GM18520 (cell line): ENCODE results near the gene MYO5B.
"Not testable (repeated sequence)": the region's sequence is repeated elsewhere in the genome, so short reads cannot be mapped to it uniquely, and the experiment has no call there.

Source experiments
- ATAC-seq: cut with Tn5 transposase; IDR thresholded peaks from one replicate; pipeline ENCODE4 v1.9.1; 2021; ENCODE audit not compliant: unreplicated experiment

The MYO5B gene

GRCh38 chr18:49812286-49813068 lies 382.5 kb downstream of the MYO5B start:
- no peak for ATAC-seq

DNA sequence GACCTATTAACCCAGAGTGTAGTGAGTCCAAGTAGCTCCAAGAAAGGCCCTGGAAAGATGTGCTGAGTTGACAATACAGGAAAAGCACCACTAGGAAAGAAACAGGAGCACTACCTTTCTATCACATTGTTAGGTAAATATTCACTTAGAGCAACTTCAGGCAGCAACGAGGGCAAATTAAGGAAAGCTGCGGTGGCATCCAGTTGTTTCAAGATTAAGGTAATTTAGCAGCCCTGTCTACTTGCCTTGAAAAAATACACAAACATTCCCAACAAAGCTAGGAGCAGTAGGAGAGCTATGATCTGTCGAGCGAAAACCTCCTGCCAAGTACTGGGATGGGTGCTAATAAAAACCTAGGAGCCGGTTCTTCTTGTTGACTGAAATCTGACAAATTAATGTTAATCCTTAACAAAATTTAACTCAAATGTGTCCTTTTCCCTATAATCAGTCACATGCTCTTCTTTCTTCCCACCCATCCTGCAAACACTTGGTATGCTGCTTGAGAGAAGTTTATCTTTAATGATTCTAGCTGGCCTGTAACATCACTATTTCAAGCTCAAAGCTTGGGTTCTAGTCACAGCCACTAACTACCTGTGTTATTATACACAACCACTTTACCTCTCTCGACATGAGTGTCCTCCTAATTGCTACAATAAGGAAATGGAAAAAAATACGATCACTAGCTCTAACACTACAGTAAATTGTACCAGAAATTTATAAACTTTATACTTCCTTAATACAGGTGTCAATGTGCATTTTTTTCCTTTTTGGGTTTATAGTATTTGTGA lies 383.6 kb downstream of the MYO5B start:
- ATAC-seq, result no peak

GRCh38 chr18:49808553-49809191 lies 386.3 kb downstream of the MYO5B start:
- not testable (repeated sequence) for ATAC-seq

GRCh38 chr18:49804096-49804495 lies 390.9 kb downstream of the MYO5B start:
- no peak for ATAC-seq

GRCh38 chr18:49802623-49803022 lies 392.3 kb downstream of the MYO5B start:
- ATAC-seq, result no peak

GRCh38 chr18:49800491-49800890 lies 394.5 kb downstream of the MYO5B start:
- ATAC-seq, result not testable (repeated sequence)

DNA sequence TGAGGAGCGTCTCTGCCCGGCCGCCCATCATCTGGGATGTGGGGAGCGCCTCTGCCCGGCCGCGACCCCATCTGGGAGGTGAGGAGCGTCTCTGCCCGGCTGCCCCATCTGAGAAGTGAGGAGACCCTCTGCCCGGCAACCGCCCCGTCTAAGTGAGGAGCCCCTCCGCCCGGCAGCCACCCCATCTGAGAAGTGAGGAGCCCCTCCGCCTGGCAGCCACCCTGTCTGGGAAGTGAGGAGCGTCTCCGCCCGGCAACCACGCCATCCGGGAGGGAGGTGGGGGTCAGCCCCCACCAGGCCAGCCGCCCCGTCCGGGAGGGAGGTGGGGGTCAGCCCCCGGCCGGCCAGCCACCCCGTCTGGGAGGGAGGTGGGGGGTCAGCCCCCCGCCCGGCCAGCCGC lies 395.1 kb downstream of the MYO5B start:
- ATAC-seq, result not testable (repeated sequence)

DNA sequence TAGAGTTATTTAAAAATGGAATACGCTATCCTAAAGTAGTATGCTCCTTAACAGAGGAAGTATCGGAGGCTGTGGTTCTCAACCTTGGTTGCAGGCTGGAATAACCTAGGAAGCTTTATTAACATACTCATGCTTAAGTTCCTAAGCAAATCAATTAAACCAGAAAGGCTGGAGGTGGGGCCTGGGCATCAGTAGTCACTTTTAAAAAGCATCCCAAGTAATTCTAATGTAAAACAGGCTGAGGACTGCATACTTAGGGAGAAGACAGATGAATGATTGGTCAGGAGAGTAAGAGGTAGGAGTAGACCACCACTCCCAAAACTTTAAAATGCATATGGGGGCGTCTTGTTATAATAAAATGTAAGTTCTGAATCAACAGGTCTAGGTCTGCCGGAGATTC lies 396.9 kb downstream of the MYO5B start:
- ATAC-seq, result no peak

- ATAC-seq, result no peak
These were observed 399.1 kb downstream of the MYO5B start for GRCh38 chr18:49795612-49796552.

- ATAC-seq, result no peak
These were observed 400.2 kb downstream of the MYO5B start for GRCh38 chr18:49794743-49795142.

DNA sequence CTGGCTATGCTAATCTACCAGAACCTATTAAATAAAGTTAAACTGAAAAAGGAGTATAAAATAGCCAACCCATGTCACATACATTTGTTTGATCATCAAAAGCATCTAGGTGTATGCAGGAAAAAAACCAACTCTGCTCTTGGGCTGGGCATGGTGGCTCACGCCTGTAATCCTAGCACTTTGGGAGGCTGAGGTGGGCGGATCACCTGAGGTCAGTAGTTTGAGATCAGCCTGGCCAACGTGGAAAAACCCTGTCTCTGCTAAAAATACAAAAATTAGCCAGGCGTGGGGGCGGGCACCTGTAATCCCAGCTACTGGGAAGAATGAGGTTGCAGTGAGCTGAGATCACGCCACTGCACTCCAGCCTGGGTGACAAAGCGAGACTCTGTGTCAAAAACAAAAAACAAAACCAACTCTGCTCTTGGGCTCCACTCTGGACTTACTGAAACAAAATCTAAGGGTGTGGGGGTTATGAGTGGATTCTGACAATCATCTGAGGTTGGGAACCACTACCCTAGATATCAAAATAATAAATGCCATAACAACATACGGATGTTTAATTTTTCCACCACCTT lies 405.3 kb downstream of the MYO5B start:
- not testable (repeated sequence) for ATAC-seq

GRCh38 chr18:49788327-49788898 lies 406.5 kb downstream of the MYO5B start:
- ATAC-seq, result peak; percentile 65

DNA sequence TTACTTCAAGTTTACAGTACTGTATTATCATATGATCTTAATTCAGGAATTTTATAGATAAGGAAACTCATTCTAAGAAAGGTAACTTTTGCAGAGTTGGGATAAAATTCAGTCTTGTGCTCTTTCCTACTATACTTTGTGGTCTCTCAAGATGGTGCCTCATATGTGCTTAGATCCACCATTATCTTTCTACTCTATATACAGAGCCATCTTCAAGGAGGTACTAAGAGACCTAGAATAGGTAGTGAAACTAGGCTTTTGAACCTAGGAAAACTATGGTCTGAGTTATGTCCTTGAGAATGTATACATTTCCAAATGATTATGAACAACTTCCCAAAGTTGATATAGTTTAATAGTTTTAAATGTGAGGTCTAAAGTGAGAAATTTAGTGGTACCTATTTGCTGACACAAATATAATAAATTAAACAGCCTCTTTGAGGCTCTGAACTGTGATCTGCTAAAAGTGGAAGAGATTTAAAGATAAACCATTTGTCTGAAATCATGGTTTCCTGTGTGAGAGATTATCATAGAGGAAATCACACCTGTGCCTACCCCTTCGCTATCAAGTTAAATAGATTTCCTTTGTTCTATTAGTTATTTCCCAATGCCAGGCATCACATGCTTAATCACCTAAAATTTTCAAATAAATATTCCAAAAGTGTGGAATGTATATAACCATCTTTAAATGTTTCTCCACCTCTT lies 408.8 kb downstream of the MYO5B start:
- no peak for ATAC-seq

DNA sequence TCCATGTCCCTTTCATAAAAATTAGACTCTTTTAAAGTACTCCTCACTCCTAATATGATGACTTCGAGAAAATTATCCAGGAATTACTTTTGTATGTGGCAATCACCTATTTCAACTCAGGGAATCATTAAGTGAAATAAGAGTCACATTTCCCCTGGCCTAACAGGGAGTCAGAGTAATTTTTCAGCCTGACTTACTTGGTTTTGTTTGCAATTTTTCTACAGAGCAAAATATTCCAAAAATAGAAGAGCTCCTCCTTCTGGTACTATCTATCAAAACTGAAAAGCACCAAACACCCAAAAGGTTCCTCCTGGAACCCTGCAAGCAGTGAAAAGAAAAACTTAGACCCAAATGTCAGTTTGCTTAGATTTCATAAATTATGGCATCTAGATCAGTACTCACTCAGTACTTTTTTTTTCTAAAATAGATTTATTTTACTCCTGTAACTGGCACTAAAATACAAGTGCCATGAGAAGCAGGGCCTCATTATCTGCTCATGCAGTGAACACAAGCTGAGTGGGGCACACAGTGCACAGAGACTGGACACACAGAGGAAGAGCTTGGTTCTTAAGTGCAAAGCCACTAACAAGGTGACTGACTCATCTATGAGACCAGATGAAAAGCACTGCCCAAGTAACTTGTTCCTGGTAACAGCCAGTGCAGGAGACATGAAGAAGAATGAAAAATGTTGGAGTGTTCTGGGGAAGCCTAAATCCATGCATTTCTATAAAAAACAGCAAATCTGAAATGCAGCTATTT lies 410.3 kb downstream of the MYO5B start:
- ATAC-seq, result no peak

- ATAC-seq, result not testable (repeated sequence)
These were observed 411.3 kb downstream of the MYO5B start for GRCh38 chr18:49783631-49784030.

GRCh38 chr18:49778826-49779465 lies 416.0 kb downstream of the MYO5B start:
- no peak for ATAC-seq
